ENCODE measurements around the gene A4GALT. TPM values are rescaled to one million over a fixed set of nuclear protein-coding genes. Genes with fewer than 3 reads are reported as not detected.
"Not testable (repeated sequence)": the region's sequence is repeated elsewhere in the genome, so short reads cannot be mapped to it uniquely, and the experiment has no call there.

Gene A4GALT
- total RNA-seq, 2 experiments from 2014 or later: not detected

GRCh38 chr22:42734406-42734805 is 13.7 kb upstream of the A4GALT start:
- TF ChIP-seq, protein P1, sequence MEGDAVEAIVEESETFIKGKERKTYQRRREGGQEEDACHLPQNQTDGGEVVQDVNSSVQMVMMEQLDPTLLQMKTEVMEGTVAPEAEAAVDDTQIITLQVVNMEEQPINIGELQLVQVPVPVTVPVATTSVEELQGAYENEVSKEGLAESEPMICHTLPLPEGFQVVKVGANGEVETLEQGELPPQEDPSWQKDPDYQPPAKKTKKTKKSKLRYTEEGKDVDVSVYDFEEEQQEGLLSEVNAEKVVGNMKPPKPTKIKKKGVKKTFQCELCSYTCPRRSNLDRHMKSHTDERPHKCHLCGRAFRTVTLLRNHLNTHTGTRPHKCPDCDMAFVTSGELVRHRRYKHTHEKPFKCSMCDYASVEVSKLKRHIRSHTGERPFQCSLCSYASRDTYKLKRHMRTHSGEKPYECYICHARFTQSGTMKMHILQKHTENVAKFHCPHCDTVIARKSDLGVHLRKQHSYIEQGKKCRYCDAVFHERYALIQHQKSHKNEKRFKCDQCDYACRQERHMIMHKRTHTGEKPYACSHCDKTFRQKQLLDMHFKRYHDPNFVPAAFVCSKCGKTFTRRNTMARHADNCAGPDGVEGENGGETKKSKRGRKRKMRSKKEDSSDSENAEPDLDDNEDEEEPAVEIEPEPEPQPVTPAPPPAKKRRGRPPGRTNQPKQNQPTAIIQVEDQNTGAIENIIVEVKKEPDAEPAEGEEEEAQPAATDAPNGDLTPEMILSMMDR (IDR thresholded peaks at IDR 0.05): no peak
- intact Hi-C loops (cut with DNase I, micrococcal nuclease): no loop called here
- no peak overlapping the region for H3K27ac ChIP-seq (ENCODE audit: low read depth in 1 of 2, low read length in 2 of 2)
- Mint-ChIP-seq H3K4me3 (no peak overlapping the region), H3K4me1 (ENCODE audit: low read depth) (no peaks in the 10 kb centered on the region), H3K9me3 (no peaks in the 10 kb centered on the region), H3K36me3 (ENCODE audit: low read depth) (no peaks in the 10 kb centered on the region), H3K27ac (no peak overlapping the region), H3K27me3 (peaks cover 5% of the 10 kb centered on the region)
- H3K36me3 ChIP-seq (ENCODE audit: insufficient read depth, low read length): no peaks in the 10 kb centered on the region
- peaks cover 0 to 2% of the 10 kb centered on the region in 2 experiments for H3K27me3 ChIP-seq (ENCODE audit: control insufficient read depth in 1 of 2, insufficient read depth in 2 of 2, low read length in 2 of 2)
- H3K9me3 ChIP-seq (ENCODE audit: control insufficient read depth in 1 of 2, insufficient read depth in 1 of 2, low read length in 2 of 2): no peaks in the 10 kb centered on the region
- DNase-seq (no peak), ATAC-seq (ENCODE audit: poor library complexity) (no peak)
- CTCF ChIA-PET: no interaction called here
- POLR2A ChIA-PET: no interaction called here
- H3K4me1 ChIP-seq (ENCODE audit: insufficient read depth, low read length): no peaks in the 10 kb centered on the region
- H3K4me3 ChIP-seq (ENCODE audit: low read length): no peak overlapping the region

DNA sequence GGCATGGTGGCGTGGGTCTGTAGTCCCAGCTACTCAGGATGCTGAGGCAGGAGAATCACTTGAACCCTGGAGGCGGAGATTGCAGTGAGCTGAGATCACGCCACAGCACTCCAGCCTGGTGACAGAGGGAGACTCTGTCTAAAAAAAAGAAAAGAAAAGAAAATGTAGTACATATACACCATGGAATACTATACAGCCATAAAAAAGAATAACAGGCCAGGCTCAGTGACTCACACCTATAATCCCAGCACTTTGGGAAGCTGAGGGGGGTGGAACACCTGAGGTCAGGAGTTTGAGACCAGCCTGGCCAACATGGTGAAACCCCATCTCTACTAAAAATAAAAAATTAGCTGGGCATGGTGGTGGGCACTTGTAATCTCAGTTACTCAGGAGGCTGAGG is 12.7 kb upstream of the A4GALT start:
- ATAC-seq (ENCODE audit: poor library complexity); H3K4me1 Mint-ChIP-seq (ENCODE audit: low read depth); H3K9me3 ChIP-seq (ENCODE audit: control insufficient read depth in 1 of 2, insufficient read depth in 1 of 2, low read length in 2 of 2); H3K9me3 Mint-ChIP-seq; H3K4me1 ChIP-seq (ENCODE audit: insufficient read depth, low read length); H3K27ac Mint-ChIP-seq; H3K36me3 Mint-ChIP-seq (ENCODE audit: low read depth); H3K27me3 Mint-ChIP-seq; H3K27me3 ChIP-seq (ENCODE audit: control insufficient read depth in 1 of 2, insufficient read depth in 2 of 2, low read length in 2 of 2); H3K4me3 ChIP-seq (ENCODE audit: low read length); intact Hi-C loops (cut with DNase I, micrococcal nuclease); DNase-seq; H3K27ac ChIP-seq (ENCODE audit: low read depth in 1 of 2, low read length in 2 of 2); CTCF ChIA-PET; H3K4me3 Mint-ChIP-seq; POLR2A ChIA-PET; H3K36me3 ChIP-seq (ENCODE audit: insufficient read depth, low read length): not testable (repeated sequence)

DNA sequence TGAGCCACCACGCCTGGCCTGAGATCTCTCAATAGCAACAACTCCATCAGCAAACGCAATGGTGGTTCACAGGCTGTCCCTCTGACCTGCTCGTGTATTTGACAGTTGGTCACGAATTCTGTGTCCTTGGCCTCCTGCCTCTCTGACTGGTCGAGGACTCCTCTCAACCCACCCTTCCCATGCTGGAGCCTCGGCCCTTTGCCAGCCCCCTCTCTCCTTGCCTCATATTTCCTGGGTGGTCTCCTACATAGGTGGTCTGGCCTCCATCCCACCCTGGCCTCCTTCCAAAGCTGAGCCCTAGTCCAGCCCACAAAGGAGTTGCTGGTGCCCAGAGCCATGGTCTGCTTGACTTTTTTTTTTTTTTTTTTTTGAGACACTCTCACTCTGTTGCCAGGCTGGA is 11.4 kb upstream of the A4GALT start:
- Histone ChIP-seq H3K27ac (ENCODE audit: low read depth in 1 of 2, low read length in 2 of 2) (no peak overlapping the region), H3K9me3 (ENCODE audit: control insufficient read depth in 1 of 2, insufficient read depth in 1 of 2, low read length in 2 of 2) (no peaks in the 10 kb centered on the region), H3K27me3 (ENCODE audit: control insufficient read depth in 1 of 2, insufficient read depth in 2 of 2, low read length in 2 of 2) (peaks cover 0 to 2% of the 10 kb centered on the region in 2 experiments), H3K4me1 (ENCODE audit: insufficient read depth, low read length) (no peaks in the 10 kb centered on the region), H3K36me3 (ENCODE audit: insufficient read depth, low read length) (no peaks in the 10 kb centered on the region), H3K4me3 (ENCODE audit: low read length) (no peak overlapping the region)
- TF ChIP-seq, protein P1 (IDR thresholded peaks at IDR 0.05): no peak
- ChIA-PET POLR2A (no interaction called here), CTCF (no interaction called here)
- no peaks in the 10 kb centered on the region for H3K9me3 Mint-ChIP-seq
- H3K36me3 Mint-ChIP-seq (ENCODE audit: low read depth): no peaks in the 10 kb centered on the region
- H3K4me3 Mint-ChIP-seq: no peak overlapping the region
- no peak overlapping the region for H3K27ac Mint-ChIP-seq
- intact Hi-C loops (cut with DNase I, micrococcal nuclease): no loop called here
- no peak for DNase-seq
- no peak for ATAC-seq (ENCODE audit: poor library complexity)
- H3K4me1 Mint-ChIP-seq (ENCODE audit: low read depth): no peaks in the 10 kb centered on the region
- H3K27me3 Mint-ChIP-seq: peaks cover 11% of the 10 kb centered on the region

- H3K27me3 Mint-ChIP-seq: peaks cover 43% of the 10 kb centered on the region
- no peaks in the 10 kb centered on the region for H3K4me1 Mint-ChIP-seq (ENCODE audit: low read depth)
- no peak overlapping the region for H3K27ac Mint-ChIP-seq
- no peak overlapping the region for H3K27ac ChIP-seq (ENCODE audit: low read depth in 1 of 2, low read length in 2 of 2)
- H3K36me3 ChIP-seq (ENCODE audit: insufficient read depth, low read length): no peaks in the 10 kb centered on the region
- TF ChIP-seq, protein P1 (IDR thresholded peaks at IDR 0.05): no peak
- ATAC-seq (ENCODE audit: poor library complexity) (no peak), DNase-seq (no peak)
- H3K4me3 ChIP-seq (ENCODE audit: low read length): no peak overlapping the region
- H3K4me1 ChIP-seq (ENCODE audit: insufficient read depth, low read length): no peaks in the 10 kb centered on the region
- H3K27me3 ChIP-seq (ENCODE audit: control insufficient read depth in 1 of 2, insufficient read depth in 2 of 2, low read length in 2 of 2): peaks cover 13 to 19% of the 10 kb centered on the region in 2 experiments
- no peaks in the 10 kb centered on the region for H3K9me3 ChIP-seq (ENCODE audit: control insufficient read depth in 1 of 2, insufficient read depth in 1 of 2, low read length in 2 of 2)
- ChIA-PET POLR2A (no interaction called here), CTCF (no interaction called here)
- H3K36me3 Mint-ChIP-seq (ENCODE audit: low read depth): no peaks in the 10 kb centered on the region
- H3K9me3 Mint-ChIP-seq: no peaks in the 10 kb centered on the region
- intact Hi-C loops (cut with DNase I, micrococcal nuclease): no loop called here
- no peak overlapping the region for H3K4me3 Mint-ChIP-seq
These were observed 6.1 kb upstream of the A4GALT start for GRCh38 chr22:42726811-42727210.

Data from CD4-positive, alpha-beta T cell (primary cell).